ENCODE data around the gene ZNF670. TPM values are rescaled to one million over a fixed set of nuclear protein-coding genes. Genes with fewer than 3 reads are reported as not detected.

ZNF670 gene
- total and polyA plus RNA-seq, 9 of the 15 experiments (the other 6 are each of a cell fraction or from before 2014, with no cell fraction given), result 7.1 to 23.4 (median 11.8) TPM

DNA sequence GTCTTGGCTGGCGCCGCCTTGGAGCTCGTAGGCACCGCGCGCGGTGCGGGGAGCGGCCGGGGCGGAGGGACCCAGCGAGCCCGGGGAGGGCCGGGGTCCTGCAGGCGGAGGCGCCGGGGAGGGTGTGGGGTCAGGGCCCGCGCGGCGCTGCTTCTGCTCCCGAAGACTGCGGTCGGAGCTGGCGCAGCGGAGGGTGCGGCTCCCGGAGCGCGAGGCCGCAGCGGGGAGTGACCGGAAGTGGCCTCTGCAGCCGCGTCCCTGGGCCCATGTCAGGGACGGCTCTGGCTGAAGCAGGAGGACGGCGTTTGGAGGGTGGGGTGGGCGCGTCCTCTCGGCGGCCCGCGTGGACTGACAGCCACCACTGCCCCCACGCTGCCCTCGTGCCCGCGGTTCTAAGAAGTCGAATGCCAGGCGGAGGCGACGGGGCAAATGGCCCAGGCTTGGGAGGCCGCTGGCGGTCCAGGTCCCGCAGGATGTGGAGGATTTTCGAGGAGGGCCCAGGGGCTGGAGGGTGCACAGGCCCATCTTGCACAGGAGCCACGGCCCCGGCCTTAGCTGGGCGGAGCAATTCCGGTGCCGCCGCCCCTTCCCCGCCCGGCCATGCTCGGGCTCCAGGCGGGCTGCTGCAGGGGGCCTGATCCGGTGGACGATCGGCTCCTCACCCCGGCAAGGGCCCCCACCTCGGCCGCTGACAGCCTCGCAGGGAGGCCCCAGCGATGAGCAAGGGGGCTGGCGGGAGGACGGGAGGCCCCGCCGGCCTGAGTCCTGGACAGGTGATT, 33.3 kb upstream of the ZNF670 start (continued):
- TF ChIP-seq THAP12 (CRISPR knock-in tag; IDR thresholded peaks at IDR 0.05) (0 out of 2 replicates have a peak, but pooled peaks have one; percentile 17), ILK (tag; IDR thresholded peaks at IDR 0.05; ENCODE audit: borderline replicate concordance, low read depth) (no peak), ELF1 (tag; IDR thresholded peaks at IDR 0.05) (peak; percentile 86), ZNF124 (CRISPR knock-in tag; IDR thresholded peaks at IDR 0.05) (no peak), ATF1 (CRISPR knock-in tag; IDR thresholded peaks at IDR 0.05) (no peak), ATF1 (tag; IDR thresholded peaks at IDR 0.05) (peak; percentile 59; the same call in 1 of the 2 replicates), PCBP1 (IDR thresholded peaks at IDR 0.05; ENCODE audit: low read depth, low read length, poor library complexity, severe bottlenecking) (peak; percentile 86), ZNF766 (CRISPR knock-in tag; conservative IDR thresholded peaks at IDR 0.05) (0 out of 2 replicates have a peak, but pooled peaks have one; percentile 51), GABPB1 (CRISPR knock-in tag; IDR thresholded peaks at IDR 0.05) (peak; percentile 93), ZNF224 (CRISPR knock-in tag; IDR thresholded peaks at IDR 0.05) (no peak), NFATC3 (IDR thresholded peaks at IDR 0.05) (no peak), ZBTB7A (IDR thresholded peaks at IDR 0.05; ENCODE audit: borderline replicate concordance, control insufficient read depth, low read depth, low read length) (no peak; the same call in 1 of the 2 replicates), FOXA3 (CRISPR knock-in tag; conservative IDR thresholded peaks at IDR 0.05 in 1 of 2, IDR thresholded peaks at IDR 0.05 in 1 of 2) (peak in 1 of 2 experiments; percentile 77; a peak in 2 of 4 replicates), ZC3H4 (CRISPR knock-in tag; IDR thresholded peaks at IDR 0.05; ENCODE audit: borderline replicate concordance) (no peak), CCAR2 (IDR thresholded peaks at IDR 0.05; ENCODE audit: low read depth, low read length) (no peak), MXI1 (IDR thresholded peaks at IDR 0.05; ENCODE audit: low read depth, low read length) (peak; percentile 20; the same call in 1 of the 2 replicates), SREBF1 (IDR thresholded peaks at IDR 0.05; ENCODE audit: borderline replicate concordance, low read depth, low read length) (no peak), MNT (conservative IDR thresholded peaks at IDR 0.05) (peak in 1 of 2 experiments; percentile 58; a peak in 1 of 4 replicates), RAD51 (IDR thresholded peaks at IDR 0.05; ENCODE audit: borderline replicate concordance, low read depth) (no peak), NFIX (CRISPR knock-in tag; IDR thresholded peaks at IDR 0.05; ENCODE audit: low read depth) (no peak)
- TF ChIP-seq, protein P1, sequence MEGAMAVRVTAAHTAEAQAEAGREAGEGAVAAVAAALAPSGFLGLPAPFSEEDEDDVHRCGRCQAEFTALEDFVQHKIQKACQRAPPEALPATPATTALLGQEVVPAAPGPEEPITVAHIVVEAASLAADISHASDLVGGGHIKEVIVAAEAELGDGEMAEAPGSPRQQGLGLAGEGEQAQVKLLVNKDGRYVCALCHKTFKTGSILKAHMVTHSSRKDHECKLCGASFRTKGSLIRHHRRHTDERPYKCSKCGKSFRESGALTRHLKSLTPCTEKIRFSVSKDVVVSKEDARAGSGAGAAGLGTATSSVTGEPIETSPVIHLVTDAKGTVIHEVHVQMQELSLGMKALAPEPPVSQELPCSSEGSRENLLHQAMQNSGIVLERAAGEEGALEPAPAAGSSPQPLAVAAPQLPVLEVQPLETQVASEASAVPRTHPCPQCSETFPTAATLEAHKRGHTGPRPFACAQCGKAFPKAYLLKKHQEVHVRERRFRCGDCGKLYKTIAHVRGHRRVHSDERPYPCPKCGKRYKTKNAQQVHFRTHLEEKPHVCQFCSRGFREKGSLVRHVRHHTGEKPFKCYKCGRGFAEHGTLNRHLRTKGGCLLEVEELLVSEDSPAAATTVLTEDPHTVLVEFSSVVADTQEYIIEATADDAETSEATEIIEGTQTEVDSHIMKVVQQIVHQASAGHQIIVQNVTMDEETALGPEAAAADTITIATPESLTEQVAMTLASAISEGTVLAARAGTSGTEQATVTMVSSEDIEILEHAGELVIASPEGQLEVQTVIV (CRISPR knock-in tag; IDR thresholded peaks at IDR 0.05; ENCODE audit: borderline replicate concordance), result no peak

All from K562 (cell line).